GM18505 (cell line): Measurements from ENCODE around the gene SCYGR6.
"Not testable (repeated sequence)": the region's sequence is repeated elsewhere in the genome, so short reads cannot be mapped to it uniquely, and the experiment has no call there.

ENCODE experiments used
- ATAC-seq: cut with Tn5 transposase; IDR thresholded peaks from one replicate; pipeline ENCODE4 v1.9.1; 2021; ENCODE audit not compliant: unreplicated experiment
- POLR2A ChIP-seq: IDR thresholded peaks from 4 replicates; pipeline ENCODE4 v1.6.1; 2011; ENCODE audit warnings: borderline replicate concordance; ENCODE audit not compliant: insufficient read depth, insufficient read length; ENCODE audit errors: extremely low read depth

SCYGR6 gene, protein sequence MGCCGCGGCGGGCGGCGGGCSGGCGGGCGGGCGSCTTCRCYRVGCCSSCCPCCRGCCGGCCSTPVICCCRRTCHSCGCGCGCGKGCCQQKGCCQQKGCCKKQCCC

DNA sequence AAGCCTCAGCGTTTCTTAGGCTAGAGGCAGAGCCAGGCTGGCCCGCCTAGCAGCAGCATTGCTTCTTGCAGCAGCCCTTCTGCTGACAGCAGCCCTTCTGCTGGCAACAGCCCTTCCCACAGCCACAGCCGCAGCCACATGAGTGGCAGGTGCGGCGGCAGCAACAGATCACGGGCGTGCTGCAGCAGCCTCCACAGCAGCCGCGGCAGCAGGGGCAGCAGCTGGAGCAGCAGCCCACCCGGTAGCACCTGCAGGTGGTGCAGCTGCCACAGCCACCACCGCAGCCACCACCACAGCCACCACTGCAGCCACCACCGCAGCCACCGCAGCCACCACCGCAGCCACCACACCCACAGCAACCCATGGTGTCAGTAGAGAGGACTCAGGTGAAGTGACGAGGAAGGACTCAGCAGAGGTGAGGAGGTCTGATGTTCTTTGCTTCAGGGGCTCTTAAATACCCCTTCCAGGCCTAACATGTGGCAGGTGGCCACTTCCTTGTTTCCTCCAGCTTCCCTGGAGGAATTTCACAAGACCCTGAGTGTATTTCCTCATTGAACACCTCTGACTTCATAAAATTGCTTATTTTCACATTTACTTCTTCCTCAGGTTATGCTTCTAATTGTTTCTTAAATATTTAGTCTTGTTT is at the start of gene SCYGR6:
TSS of gene SCYGR6 (minus strand) at position 364 of the 646 bp plus-strand sequence. CDS start at position 364, 0 bp downstream.
- TF ChIP-seq POLR2A = no peak
- no peak for ATAC-seq

DNA sequence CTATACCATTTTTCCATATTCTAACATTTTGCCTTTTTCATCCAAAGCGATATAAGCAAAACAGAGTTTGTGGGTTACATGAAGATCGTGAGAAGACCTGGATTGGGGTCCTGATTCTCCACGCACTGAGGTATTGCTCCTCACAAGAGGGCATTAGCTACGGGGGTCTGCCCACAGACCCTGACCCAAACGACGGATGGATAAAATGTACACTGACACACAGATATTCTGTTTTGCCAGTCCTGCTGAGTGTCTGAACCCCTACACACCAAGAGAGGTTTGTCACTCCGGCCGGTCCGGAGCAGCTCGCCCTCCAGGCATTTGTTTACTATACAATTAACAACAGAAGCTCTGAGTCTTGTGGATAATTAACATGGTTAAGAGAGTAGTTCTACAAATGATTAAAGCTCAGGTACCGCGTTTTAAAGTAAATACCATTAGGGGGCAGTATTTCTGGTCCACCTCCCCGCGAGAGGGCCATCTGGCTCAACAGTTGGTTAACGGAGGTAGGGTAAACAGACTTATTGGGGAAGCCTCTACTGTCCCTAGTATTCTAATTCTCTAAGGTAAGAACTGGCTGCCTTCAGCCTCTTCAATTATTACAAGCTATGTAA is 49.6 kb upstream of the SCYGR6 start:
- ATAC-seq = no peak
- TF ChIP-seq POLR2A = no peak

DNA sequence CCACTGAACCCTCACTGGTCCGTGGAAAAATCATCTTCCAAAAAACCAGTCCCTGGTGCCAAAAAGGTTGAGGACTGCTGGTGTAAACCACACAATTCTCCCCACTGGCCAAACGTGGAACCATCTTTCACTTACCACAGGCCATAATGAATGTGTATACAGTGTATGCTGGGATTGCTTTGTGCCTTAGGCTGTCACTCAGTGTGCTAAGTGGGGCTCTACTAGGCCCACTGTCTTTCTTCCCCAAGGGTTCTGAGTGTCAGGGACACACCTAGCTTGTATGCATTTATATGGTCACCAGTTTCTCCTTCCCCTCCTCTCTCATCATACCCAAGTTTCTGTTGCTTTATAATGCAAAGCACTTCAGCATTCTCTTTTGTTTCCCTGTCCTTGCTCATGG is 48.4 kb upstream of the SCYGR6 start:
- ATAC-seq = no peak
- no peak for TF ChIP-seq POLR2A

DNA sequence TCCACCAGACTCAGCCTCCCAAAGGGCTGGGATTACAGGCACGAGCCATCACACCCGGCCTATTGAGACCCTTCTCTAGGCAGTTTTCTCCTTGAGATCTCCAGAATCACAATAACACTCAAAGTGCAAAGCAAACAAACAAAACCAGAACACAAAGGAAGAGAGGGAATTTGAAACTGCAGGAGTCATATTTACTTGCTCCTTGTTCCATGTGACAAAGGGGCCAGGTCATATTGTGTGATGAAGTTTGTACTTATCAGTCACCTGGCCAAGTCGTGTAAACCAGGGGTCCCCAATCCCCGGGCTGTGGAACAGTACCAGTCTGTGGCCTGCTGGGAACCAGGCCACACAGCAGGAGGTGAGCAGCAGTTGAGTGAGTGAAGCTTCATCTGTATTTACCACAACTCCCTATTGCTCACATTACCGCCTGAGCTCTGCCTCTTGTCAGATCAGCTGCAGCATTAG is 47.7 kb upstream of the SCYGR6 start:
- ATAC-seq = no peak
- TF ChIP-seq POLR2A = no peak

DNA sequence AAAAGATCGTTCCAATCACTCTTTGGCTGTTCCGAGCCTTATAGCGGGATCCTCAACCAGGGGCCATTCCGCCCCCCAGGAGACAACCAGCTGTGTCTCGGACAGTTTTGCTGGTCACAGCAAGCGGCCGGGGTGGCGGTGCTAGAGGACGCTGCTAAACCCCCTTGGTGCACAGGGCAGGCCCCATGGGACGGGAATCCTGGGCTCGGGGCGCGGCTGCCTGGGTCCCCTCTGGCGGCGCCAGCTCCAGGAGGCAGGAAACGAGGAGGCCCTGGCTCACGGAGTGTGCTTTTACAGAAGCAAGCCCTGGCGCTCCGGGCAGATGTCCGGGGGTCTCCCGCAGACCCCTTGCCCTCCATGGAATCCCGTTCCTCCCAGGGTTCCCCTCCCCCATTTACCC is 43.3 kb upstream of the SCYGR6 start:
- no peak for ATAC-seq
- TF ChIP-seq POLR2A = no peak

DNA sequence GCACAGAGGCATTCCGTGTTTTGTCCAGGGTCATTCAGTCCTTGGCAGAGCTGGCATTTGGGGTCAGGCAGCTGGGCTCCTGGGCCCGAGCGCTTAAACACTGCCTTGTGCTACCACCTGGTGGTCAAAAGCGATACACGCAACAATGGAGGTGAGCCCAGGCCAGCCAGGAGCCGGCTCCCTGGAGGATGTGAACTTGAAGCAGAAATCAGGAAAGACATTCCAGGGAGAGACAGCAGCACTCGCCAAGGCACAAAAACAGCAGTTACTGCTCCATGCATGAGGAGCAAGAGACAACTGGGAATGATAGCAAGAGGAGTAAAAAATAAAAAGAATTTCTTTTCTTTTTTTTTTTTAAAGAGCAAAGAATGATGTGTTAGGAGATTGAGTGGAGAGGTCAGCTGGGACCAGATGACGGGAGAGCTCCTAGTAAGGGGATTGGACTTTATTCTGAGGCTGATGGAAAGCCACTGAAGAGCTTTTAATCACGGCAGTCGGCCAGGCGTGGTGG is 41.9 kb upstream of the SCYGR6 start:
- TF ChIP-seq POLR2A = no peak
- ATAC-seq = peak; percentile 99

DNA sequence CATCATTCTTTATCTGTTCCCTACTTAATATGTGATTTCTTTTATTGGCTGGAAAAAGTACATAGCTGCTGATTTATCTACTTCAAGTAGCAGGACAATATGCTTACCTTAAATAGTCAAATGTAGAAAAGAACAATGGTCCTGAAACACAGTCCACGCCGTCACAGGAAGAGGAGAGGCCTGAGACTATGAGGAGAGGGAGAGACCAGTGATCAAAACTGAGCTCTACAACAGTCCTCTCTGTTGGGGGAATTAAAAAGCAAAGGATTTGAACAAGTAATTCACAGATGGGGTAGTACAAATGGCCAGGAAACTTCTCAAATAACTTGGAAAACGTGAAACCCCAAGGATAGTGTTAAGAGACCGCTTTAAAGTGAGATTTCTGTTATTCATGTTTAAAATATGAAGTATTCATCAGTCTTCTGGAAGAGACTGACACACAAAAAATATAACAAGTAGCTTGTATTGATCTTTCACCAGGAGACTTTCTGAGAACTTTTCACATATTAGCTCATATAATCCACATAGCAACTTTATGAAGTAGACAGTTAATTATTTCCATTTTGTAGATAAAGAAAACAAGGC is 41.3 kb upstream of the SCYGR6 start:
- no peak for TF ChIP-seq POLR2A
- peak; percentile 11 for ATAC-seq

DNA sequence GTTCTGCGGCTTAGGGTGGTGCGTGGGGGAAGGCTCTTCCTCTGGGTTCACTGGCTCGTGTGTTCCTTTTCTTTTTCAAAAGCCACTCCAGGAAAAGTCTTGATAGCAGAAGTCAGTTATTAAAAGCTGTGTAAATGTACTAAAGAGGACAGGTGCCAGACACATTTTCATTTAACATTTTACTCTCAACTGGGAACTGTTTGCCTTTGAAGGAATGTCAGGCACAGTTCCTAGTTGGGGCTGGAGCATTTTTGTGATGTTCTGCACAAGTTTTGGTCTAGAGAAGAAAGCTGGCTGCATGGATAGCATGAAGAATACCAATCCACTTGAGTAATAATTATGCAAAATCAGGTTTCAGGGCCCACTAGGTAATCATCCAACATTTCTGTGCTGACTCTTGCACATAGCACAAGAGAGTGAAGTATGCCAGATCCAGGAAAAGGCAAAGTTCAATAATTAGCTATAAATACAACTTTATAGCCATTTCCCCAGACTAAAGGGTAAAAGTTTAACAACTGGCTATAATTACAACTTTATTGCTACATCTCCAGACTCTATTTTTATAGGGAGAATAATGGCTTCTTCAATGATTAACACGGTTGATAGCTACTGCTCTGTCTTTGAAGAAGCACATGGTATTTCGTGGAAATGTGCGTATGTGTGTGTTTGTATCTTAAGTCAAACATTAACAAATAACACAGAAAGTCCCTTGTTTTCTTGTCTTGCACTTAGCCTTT is 37.4 kb upstream of the SCYGR6 start:
- no peak for ATAC-seq
- no peak for TF ChIP-seq POLR2A

DNA sequence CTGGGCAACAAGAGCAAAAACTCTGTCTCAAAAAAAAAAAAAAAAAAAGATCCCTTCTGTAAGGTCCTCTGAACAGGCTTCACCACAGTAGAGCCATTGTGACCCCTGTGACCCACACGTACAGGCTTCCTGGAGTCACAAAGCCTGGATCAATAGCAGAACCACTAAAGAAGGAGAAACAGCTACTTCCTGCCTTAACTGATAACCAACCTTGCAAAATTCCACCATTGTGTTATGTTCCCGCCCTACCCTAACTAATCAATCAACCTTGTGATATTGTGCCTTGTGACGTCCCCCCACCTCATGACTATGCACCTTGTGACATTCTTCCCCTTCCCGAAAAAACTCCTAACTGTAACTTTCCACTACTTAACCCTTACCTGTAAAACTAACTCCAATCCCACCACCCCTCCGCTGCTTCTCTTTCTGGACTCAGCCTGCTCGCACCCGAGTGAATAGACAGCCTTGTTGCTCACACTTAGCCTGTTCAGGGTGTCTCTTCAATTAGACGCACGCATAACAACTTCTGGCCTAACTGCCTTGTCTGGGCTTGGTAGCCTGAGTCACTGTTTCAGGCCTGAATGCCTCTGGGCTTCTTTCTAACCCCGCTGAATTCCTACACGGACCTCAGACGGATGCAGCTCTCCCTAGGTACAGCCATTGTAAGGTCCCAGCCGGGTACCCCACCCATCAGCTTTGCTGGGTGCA is 35.0 kb upstream of the SCYGR6 start:
- no peak for ATAC-seq
- no peak for TF ChIP-seq POLR2A

DNA sequence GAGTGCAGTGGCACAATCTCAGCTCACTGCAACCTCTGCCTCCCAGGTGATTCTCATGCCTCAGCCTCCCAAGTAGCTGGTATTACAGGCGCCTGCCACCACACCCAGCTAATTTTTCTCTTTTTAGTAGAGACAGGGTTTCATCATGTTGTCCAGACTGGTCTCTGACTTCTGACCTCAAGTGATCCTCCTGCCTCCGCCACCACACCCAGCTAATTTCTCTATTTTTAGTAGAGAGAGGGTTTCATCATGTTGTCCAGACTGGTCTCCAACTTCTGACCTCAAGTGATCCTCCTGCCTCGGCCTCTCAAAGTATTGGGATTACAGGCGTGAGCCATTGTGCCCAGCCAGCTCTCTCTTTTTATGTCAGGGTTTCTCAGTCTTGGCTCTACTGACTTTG is 31.7 kb upstream of the SCYGR6 start:
- not testable (repeated sequence) for ATAC-seq

DNA sequence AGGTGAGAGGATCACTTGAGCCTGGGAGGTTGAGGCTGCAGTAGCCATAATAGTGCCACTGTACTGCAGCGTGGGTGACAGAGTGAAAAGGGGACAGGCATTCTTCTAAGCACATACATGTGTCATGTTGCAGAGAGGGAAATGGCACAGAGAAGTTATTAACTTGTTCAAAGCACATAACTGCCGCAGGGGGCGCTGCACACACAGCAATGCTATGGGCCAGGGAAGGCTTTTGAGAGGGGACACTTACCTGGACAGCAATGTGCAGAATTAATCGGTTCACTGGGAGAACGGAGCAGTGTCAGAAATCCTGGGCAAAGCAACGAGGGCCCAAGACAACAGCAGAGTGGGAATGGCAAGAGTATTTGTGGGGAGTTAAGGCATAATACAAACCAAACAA is 23.5 kb upstream of the SCYGR6 start:
- ATAC-seq = no peak

DNA sequence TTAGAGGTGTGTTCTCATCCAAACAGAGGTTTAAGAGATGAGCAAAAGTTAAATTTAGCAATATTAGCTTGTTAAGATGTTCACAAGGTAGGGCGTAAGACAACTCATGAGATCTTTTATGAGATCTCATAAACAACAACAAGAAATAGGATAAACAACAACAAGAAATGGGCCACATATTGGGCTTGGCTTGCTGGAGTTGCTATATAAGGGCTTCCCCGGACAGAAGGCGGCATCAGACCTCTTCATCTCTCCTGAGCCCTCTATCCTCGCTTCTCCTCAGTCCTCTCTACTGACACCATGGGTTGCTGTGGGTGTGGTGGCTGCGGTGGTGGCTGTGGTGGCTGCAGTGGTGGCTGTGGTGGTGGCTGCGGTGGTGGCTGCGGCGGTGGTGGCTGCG is 21.0 kb upstream of the SCYGR6 start, which contains the start of gene SCYGR8:
TSS of gene SCYGR8 (plus strand) at position 301 of the 400 bp plus-strand sequence. CDS start at position 301, 0 bp downstream.
- no peak for TF ChIP-seq POLR2A
- no peak for ATAC-seq

More for the DNA sequence above, 23.5 kb upstream of the SCYGR6 start:
- no peak for TF ChIP-seq POLR2A

DNA sequence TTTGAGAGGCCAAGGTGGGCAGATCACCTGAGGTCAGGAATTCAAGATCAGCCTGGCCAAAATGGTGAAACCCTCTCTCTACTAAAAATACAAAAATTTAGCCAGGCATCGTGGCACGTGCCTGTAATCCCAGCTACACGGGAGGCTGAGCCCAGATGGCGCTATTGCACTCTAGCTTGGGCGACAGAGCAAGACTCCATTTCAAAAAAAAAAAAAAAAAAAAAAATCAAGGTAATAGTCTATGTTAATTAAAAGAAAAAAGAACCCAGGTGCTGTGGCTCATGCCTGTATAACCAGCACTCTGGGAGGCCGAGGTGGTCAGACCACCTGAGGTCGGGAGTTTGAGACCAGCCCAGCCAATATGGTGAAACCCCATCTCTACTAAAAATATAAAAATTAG is 16.1 kb upstream of the SCYGR6 start:
- not testable (repeated sequence) for ATAC-seq

DNA sequence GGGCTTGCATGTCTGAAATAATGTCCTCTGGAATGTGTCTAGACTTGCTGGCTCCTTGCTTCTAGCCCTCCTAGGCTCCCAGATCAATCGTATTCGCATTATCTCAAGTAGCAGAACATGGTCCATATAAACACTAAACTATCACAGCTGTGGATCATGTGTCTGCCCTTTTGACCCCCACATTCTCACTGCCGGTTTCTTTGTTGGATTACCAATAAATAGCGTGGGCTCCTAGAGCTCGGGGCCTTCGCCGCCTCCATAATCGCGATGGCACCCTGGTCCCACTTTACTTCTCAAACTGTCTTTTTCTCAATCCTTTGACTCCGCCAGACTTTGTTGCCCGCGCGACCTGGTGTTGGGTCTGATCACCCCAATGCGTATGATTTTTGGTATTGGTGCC is 14.8 kb upstream of the SCYGR6 start:
- no peak for TF ChIP-seq POLR2A

More for the DNA sequence above, 14.8 kb upstream of the SCYGR6 start:
- ATAC-seq = no peak
